Memory B cell (primary cell): ENCODE data around the gene LMX1A.

Source experiments
- ATAC-seq: fragments of 150-1000 bp; cut with Tn5 transposase; 2 replicates; pipeline ENCODE4 v1.10.0; 2021; ENCODE audit warnings: low read depth, mild to moderate bottlenecking, moderate library complexity
- DNase-seq, 2 donors: peaks; one replicate each; pipeline ENCODE4 v3.0.0; 2022; ENCODE audit warnings: low spot score in 2 of 2
- H3K27ac Mint-ChIP-seq: one replicate; pipeline ENCODE4 v1.8.0; 2022; ENCODE audit warnings: mild to moderate bottlenecking, moderate library complexity, mixed read lengths
- H3K27me3 Mint-ChIP-seq: one replicate; pipeline ENCODE4 v1.8.0; 2022; ENCODE audit warnings: mixed read lengths
- H3K36me3 Mint-ChIP-seq: one replicate; pipeline ENCODE4 v1.8.0; 2022; ENCODE audit warnings: mild to moderate bottlenecking, mixed read lengths
- H3K4me1 Mint-ChIP-seq: one replicate; pipeline ENCODE4 v1.8.0; 2022; ENCODE audit warnings: mixed read lengths
- H3K4me3 Mint-ChIP-seq: one replicate; pipeline ENCODE4 v1.8.0; 2022; ENCODE audit warnings: mild to moderate bottlenecking, moderate library complexity, mixed read lengths
- H3K9me3 Mint-ChIP-seq: one replicate; pipeline ENCODE4 v1.8.0; 2022; ENCODE audit warnings: mixed read lengths

The LMX1A gene

GRCh38 chr1:165355977-165356811 is at the start of gene LMX1A:
Gene LMX1A, minus strand, starts transcription at chr1:165356715. Its CDS starts 1,156 bp downstream, at chr1:165355559.
- ATAC-seq = no peak
- Mint-ChIP-seq H3K27me3 (peaks cover 33% of the 10 kb centered on the region), H3K4me3 (no peak within 1 kb of the TSS), H3K9me3 (no peaks in the 10 kb centered on the region), H3K27ac (no peak within 1 kb of the TSS), H3K4me1 (peaks cover 2% of the 10 kb centered on the region), H3K36me3 (no peaks in the 10 kb centered on the region)
- no peak for DNase-seq

GRCh38 chr1:165403835-165404482 is 47.4 kb upstream of the LMX1A start:
- H3K27me3 Mint-ChIP-seq = peaks cover 20% of the 10 kb centered on the region
- H3K9me3 Mint-ChIP-seq = no peaks in the 10 kb centered on the region
- no peak for DNase-seq
- ATAC-seq = peak; percentile 42
- H3K4me3 Mint-ChIP-seq = no peak overlapping the region
- no peaks in the 10 kb centered on the region for H3K4me1 Mint-ChIP-seq
- no peaks in the 10 kb centered on the region for H3K36me3 Mint-ChIP-seq
- H3K27ac Mint-ChIP-seq = no peak overlapping the region

- Mint-ChIP-seq H3K4me3 (no peak overlapping the region), H3K36me3 (no peaks in the 10 kb centered on the region), H3K27me3 (peaks cover 13% of the 10 kb centered on the region), H3K4me1 (no peaks in the 10 kb centered on the region), H3K27ac (no peak overlapping the region), H3K9me3 (no peaks in the 10 kb centered on the region)
- ATAC-seq = no peak
- no peak for DNase-seq
Observed at GRCh38 chr1:165402517-165403111, 46.1 kb upstream of the LMX1A start.

GRCh38 chr1:165397944-165398343 is 41.4 kb upstream of the LMX1A start:
- Mint-ChIP-seq H3K9me3 (no peaks in the 10 kb centered on the region), H3K36me3 (no peaks in the 10 kb centered on the region), H3K27ac (no peak overlapping the region), H3K27me3 (peaks cover 27% of the 10 kb centered on the region), H3K4me1 (peaks cover 8% of the 10 kb centered on the region), H3K4me3 (no peak overlapping the region)
- no peak for DNase-seq
- no peak for ATAC-seq

- H3K27me3 Mint-ChIP-seq = peaks cover 31% of the 10 kb centered on the region
- no peaks in the 10 kb centered on the region for H3K9me3 Mint-ChIP-seq
- no peak overlapping the region for H3K4me3 Mint-ChIP-seq
- DNase-seq (no peak), ATAC-seq (no peak)
- H3K36me3 Mint-ChIP-seq = no peaks in the 10 kb centered on the region
- H3K27ac Mint-ChIP-seq = no peak overlapping the region
- H3K4me1 Mint-ChIP-seq = peaks cover 11% of the 10 kb centered on the region
Observed at GRCh38 chr1:165395901-165396300, 39.4 kb upstream of the LMX1A start.

- Mint-ChIP-seq H3K36me3 (no peaks in the 10 kb centered on the region), H3K27me3 (peaks cover 32% of the 10 kb centered on the region), H3K4me1 (peaks cover 11% of the 10 kb centered on the region), H3K27ac (no peak overlapping the region), H3K4me3 (no peak overlapping the region), H3K9me3 (no peaks in the 10 kb centered on the region)
- DNase-seq = no peak
- no peak for ATAC-seq
Observed at GRCh38 chr1:165395478-165395877, 39.0 kb upstream of the LMX1A start.

- peaks cover 37% of the 10 kb centered on the region for H3K27me3 Mint-ChIP-seq
- H3K27ac Mint-ChIP-seq = peak overlapping the region; percentile 86
- H3K9me3 Mint-ChIP-seq = no peaks in the 10 kb centered on the region
- DNase-seq = peak; percentile 79 to 80
- no peak overlapping the region for H3K4me3 Mint-ChIP-seq
- no peaks in the 10 kb centered on the region for H3K36me3 Mint-ChIP-seq
- peaks cover 11% of the 10 kb centered on the region for H3K4me1 Mint-ChIP-seq
- ATAC-seq = peak; percentile 100
Observed at GRCh38 chr1:165392634-165393571, 36.4 kb upstream of the LMX1A start.

- H3K27ac Mint-ChIP-seq = no peak overlapping the region
- H3K4me1 Mint-ChIP-seq = peaks cover 8% of the 10 kb centered on the region
- ATAC-seq (no peak), DNase-seq (no peak)
- H3K4me3 Mint-ChIP-seq = no peak overlapping the region
- peaks cover 34% of the 10 kb centered on the region for H3K27me3 Mint-ChIP-seq
- no peaks in the 10 kb centered on the region for H3K36me3 Mint-ChIP-seq
- H3K9me3 Mint-ChIP-seq = no peaks in the 10 kb centered on the region
Observed at GRCh38 chr1:165389609-165390008, 33.1 kb upstream of the LMX1A start.

- Mint-ChIP-seq H3K36me3 (no peaks in the 10 kb centered on the region), H3K9me3 (no peaks in the 10 kb centered on the region), H3K4me3 (no peak overlapping the region), H3K27ac (no peak overlapping the region), H3K4me1 (peaks cover 3% of the 10 kb centered on the region), H3K27me3 (peaks cover 36% of the 10 kb centered on the region)
- DNase-seq (no peak), ATAC-seq (no peak)
Observed at GRCh38 chr1:165387961-165388360, 31.4 kb upstream of the LMX1A start.

- H3K4me1 Mint-ChIP-seq = no peaks in the 10 kb centered on the region
- H3K9me3 Mint-ChIP-seq = no peaks in the 10 kb centered on the region
- peaks cover 39% of the 10 kb centered on the region for H3K27me3 Mint-ChIP-seq
- no peaks in the 10 kb centered on the region for H3K36me3 Mint-ChIP-seq
- no peak overlapping the region for H3K27ac Mint-ChIP-seq
- DNase-seq = no peak
- ATAC-seq = no peak
- no peak overlapping the region for H3K4me3 Mint-ChIP-seq
Observed at GRCh38 chr1:165387505-165387904, 31.0 kb upstream of the LMX1A start.

- Mint-ChIP-seq H3K4me3 (no peak overlapping the region), H3K4me1 (no peaks in the 10 kb centered on the region), H3K36me3 (no peaks in the 10 kb centered on the region), H3K9me3 (no peaks in the 10 kb centered on the region), H3K27ac (no peak overlapping the region), H3K27me3 (peaks cover 38% of the 10 kb centered on the region)
- ATAC-seq = no peak
- DNase-seq = no peak
Observed at GRCh38 chr1:165383599-165384405, 27.3 kb upstream of the LMX1A start.

- H3K9me3 Mint-ChIP-seq = no peaks in the 10 kb centered on the region
- DNase-seq (no peak), ATAC-seq (no peak)
- H3K4me1 Mint-ChIP-seq = no peaks in the 10 kb centered on the region
- peaks cover 32% of the 10 kb centered on the region for H3K27me3 Mint-ChIP-seq
- no peak overlapping the region for H3K27ac Mint-ChIP-seq
- no peaks in the 10 kb centered on the region for H3K36me3 Mint-ChIP-seq
- no peak overlapping the region for H3K4me3 Mint-ChIP-seq
Observed at GRCh38 chr1:165383067-165383466, 26.6 kb upstream of the LMX1A start.
